Bronchial epithelial cell (primary cell): ENCODE results near the gene CD58. TPM values are rescaled to one million over a fixed set of nuclear protein-coding genes. Genes with fewer than 3 reads are reported as not detected.
"Not testable (repeated sequence)": the region's sequence is repeated elsewhere in the genome, so short reads cannot be mapped to it uniquely, and the experiment has no call there.

Experiments used
- DNase-seq: peaks from one replicate; pipeline ENCODE4 v3.0.0-alpha.2; 2010; ENCODE audit warnings: low read depth
- FAIRE-seq: peaks from 2 replicates; lab custom pipeline; 2011; peaks lifted over from hg19 to GRCh38; lab: Jason Lieb, UNC
- H3K27me3 ChIP-seq: 2 replicates; pipeline ENCODE4 v1.5.1; 2011; ENCODE audit warnings: low read length; ENCODE audit not compliant: control insufficient read depth, insufficient read depth
- H3K36me3 ChIP-seq: 2 replicates; pipeline ENCODE4 v1.5.1; 2011; ENCODE audit warnings: low read length; ENCODE audit not compliant: control insufficient read depth, insufficient read depth
- H3K4me3 ChIP-seq: 2 replicates; pipeline ENCODE4 v1.5.1; 2011; ENCODE audit warnings: mild to moderate bottlenecking, low read depth, low read length, control low read depth
- CTCF ChIP-seq: IDR thresholded peaks from 2 replicates; pipeline ENCODE4 v1.5.1; 2011; ENCODE audit warnings: mild to moderate bottlenecking, moderate library complexity, low read length, control low read depth, inconsistent platforms; ENCODE audit not compliant: insufficient read depth, severe bottlenecking
- total RNA-seq: library from RNA; depleted of rRNA; stranded (reverse); fragments of >200 nt; gene quantifications from 2 replicates; pipeline ENCODE4 v1.2.1, GENCODE V29; 2014

CD58 gene
- total RNA-seq, 1 donor from 2014 or later: 18.2 TPM

GRCh38 chr1:116605315-116605714 lies 34.5 kb upstream of the CD58 start:
- DNase-seq: peak; percentile 20
- peaks cover 1% of the 10 kb centered on the region for H3K36me3 ChIP-seq
- H3K27me3 ChIP-seq: no peaks in the 10 kb centered on the region
- FAIRE-seq: no peak
- H3K4me3 ChIP-seq: no peak overlapping the region
- TF ChIP-seq CTCF: no peak

GRCh38 chr1:116604408-116604807 lies 33.6 kb upstream of the CD58 start:
- H3K4me3 ChIP-seq, DNase-seq, H3K36me3 ChIP-seq, FAIRE-seq, H3K27me3 ChIP-seq: not testable (repeated sequence)

- not testable (repeated sequence) for H3K4me3 ChIP-seq, DNase-seq, H3K36me3 ChIP-seq, FAIRE-seq, H3K27me3 ChIP-seq
These were observed 32.8 kb upstream of the CD58 start for GRCh38 chr1:116603646-116604045.

- FAIRE-seq, H3K27me3 ChIP-seq, DNase-seq, H3K4me3 ChIP-seq, H3K36me3 ChIP-seq: not testable (repeated sequence)
These were observed 28.5 kb upstream of the CD58 start for GRCh38 chr1:116599369-116599768.

GRCh38 chr1:116598420-116599036 lies 27.7 kb upstream of the CD58 start:
- not testable (repeated sequence) for FAIRE-seq, H3K36me3 ChIP-seq, H3K4me3 ChIP-seq, H3K27me3 ChIP-seq, DNase-seq

- H3K27me3 ChIP-seq, DNase-seq, FAIRE-seq, H3K4me3 ChIP-seq, H3K36me3 ChIP-seq: not testable (repeated sequence)
These were observed 26.6 kb upstream of the CD58 start for GRCh38 chr1:116597388-116597787.

- DNase-seq, H3K36me3 ChIP-seq, H3K4me3 ChIP-seq, H3K27me3 ChIP-seq, FAIRE-seq: not testable (repeated sequence)
These were observed 26.0 kb upstream of the CD58 start for GRCh38 chr1:116596742-116597307.

GRCh38 chr1:116595946-116596741 lies 25.3 kb upstream of the CD58 start:
- FAIRE-seq, H3K27me3 ChIP-seq, H3K36me3 ChIP-seq, H3K4me3 ChIP-seq: not testable (repeated sequence)
- peak; percentile 55 for TF ChIP-seq CTCF
- DNase-seq: peak; percentile 16

- DNase-seq, FAIRE-seq, H3K36me3 ChIP-seq, H3K27me3 ChIP-seq, H3K4me3 ChIP-seq: not testable (repeated sequence)
These were observed 24.4 kb upstream of the CD58 start for GRCh38 chr1:116595065-116595840.

GRCh38 chr1:116593977-116594376 lies 23.2 kb upstream of the CD58 start:
- not testable (repeated sequence) for H3K36me3 ChIP-seq, DNase-seq, H3K4me3 ChIP-seq, H3K27me3 ChIP-seq, FAIRE-seq

GRCh38 chr1:116593401-116593800 lies 22.6 kb upstream of the CD58 start:
- not testable (repeated sequence) for H3K27me3 ChIP-seq, DNase-seq, H3K36me3 ChIP-seq, H3K4me3 ChIP-seq, FAIRE-seq
